Mesenchymal stem cell (in vitro differentiated cells and primary cell): Measurements from ENCODE around the gene RPL27A.

Experiments used
- DNase-seq: peaks from one replicate; pipeline ENCODE4 v3.0.0-alpha.2; 2013
- H2AFZ ChIP-seq: one replicate; pipeline ENCODE4 v1.6.1; 2013; ENCODE audit warnings: low read depth, mild to moderate bottlenecking, control low read depth, inconsistent platforms, low read length, moderate library complexity
- H2AK5ac ChIP-seq: 2 replicates; pipeline ENCODE4 v1.6.1; 2013; ENCODE audit warnings: low read length, moderate library complexity, mild to moderate bottlenecking, inconsistent platforms; ENCODE audit not compliant: severe bottlenecking
- H2BK120ac ChIP-seq: one replicate; pipeline ENCODE4 v1.6.1; 2013; ENCODE audit warnings: low read depth, mild to moderate bottlenecking, inconsistent platforms, low read length, moderate library complexity
- H2BK12ac ChIP-seq, 2 experiments: one replicate each; pipeline ENCODE4 v1.6.1; 2013; ENCODE audit warnings: inconsistent platforms in 2 of 2, low read length in 2 of 2, mild to moderate bottlenecking in 2 of 2, moderate library complexity in 2 of 2, control low read depth in 1 of 2
- H2BK15ac ChIP-seq: one replicate; pipeline ENCODE4 v1.6.1; 2013; ENCODE audit warnings: mild to moderate bottlenecking, low read depth, inconsistent platforms; ENCODE audit not compliant: poor library complexity, severe bottlenecking
- H2BK5ac ChIP-seq: 2 replicates; pipeline ENCODE4 v1.6.1; 2013; ENCODE audit warnings: low read depth, mild to moderate bottlenecking, low read length, control low read depth, inconsistent platforms; ENCODE audit not compliant: poor library complexity, severe bottlenecking
- H3K14ac ChIP-seq, 2 experiments: one replicate each; pipeline ENCODE4 v1.6.1; 2013; ENCODE audit warnings: inconsistent platforms in 2 of 2, low read length in 2 of 2, control low read depth in 1 of 2, mild to moderate bottlenecking in 1 of 2, moderate library complexity in 1 of 2
- H3K18ac ChIP-seq, 2 experiments: one replicate each; pipeline ENCODE4 v1.6.1; 2013; ENCODE audit warnings: inconsistent platforms in 2 of 2, low read length in 2 of 2, control low read depth in 1 of 2, low read depth in 1 of 2, mild to moderate bottlenecking in 1 of 2
- H3K23ac ChIP-seq, 2 experiments: one replicate each; pipeline ENCODE4 v1.6.1; 2013; ENCODE audit warnings: inconsistent platforms in 2 of 2, low read length in 2 of 2, mild to moderate bottlenecking in 2 of 2, moderate library complexity in 2 of 2, control low read depth in 1 of 2
- H3K27ac ChIP-seq: 2 replicates; pipeline ENCODE4 v1.5.1; 2013; ENCODE audit warnings: mild to moderate bottlenecking, moderate library complexity, low read length, control low read depth, inconsistent platforms; ENCODE audit not compliant: poor library complexity, severe bottlenecking
- H3K27me3 ChIP-seq, 2 experiments: 2 replicates each; pipeline versions ENCODE4 v1.6.1 to v1.7.0; 2013; ENCODE audit warnings: low read length in 2 of 2, mild to moderate bottlenecking in 2 of 2, moderate library complexity in 2 of 2, control low read depth in 1 of 2, inconsistent platforms in 1 of 2; ENCODE audit not compliant: control insufficient read depth in 1 of 2, insufficient read depth in 1 of 2
- H3K36me3 ChIP-seq, 2 experiments: 2 replicates each; pipeline versions ENCODE4 v1.6.1 to v1.7.0; 2013; ENCODE audit warnings: low read length in 2 of 2, control low read depth in 1 of 2, inconsistent platforms in 1 of 2, low read depth in 1 of 2, mild to moderate bottlenecking in 1 of 2; ENCODE audit not compliant: insufficient read depth in 2 of 2, control insufficient read depth in 1 of 2
- H3K4ac ChIP-seq, 2 experiments: one replicate each; pipeline ENCODE4 v1.6.1; 2013; ENCODE audit warnings: inconsistent platforms in 2 of 2, low read length in 2 of 2, mild to moderate bottlenecking in 2 of 2, moderate library complexity in 2 of 2, control low read depth in 1 of 2, low read depth in 1 of 2
- H3K4me1 ChIP-seq: 2 replicates; pipeline ENCODE4 v1.6.1; 2013; ENCODE audit warnings: low read depth, low read length, control low read depth; ENCODE audit not compliant: control insufficient read depth, insufficient read depth
- H3K4me2 ChIP-seq: 2 replicates; pipeline ENCODE4 v1.6.1; 2013; ENCODE audit warnings: low read length, mild to moderate bottlenecking, inconsistent platforms; ENCODE audit not compliant: poor library complexity, severe bottlenecking
- H3K4me3 ChIP-seq, 2 experiments: 2 replicates each; pipeline versions ENCODE4 v1.5.1 to v1.7.0; 2013; ENCODE audit warnings: low read length in 2 of 2, mild to moderate bottlenecking in 2 of 2, control low read depth in 1 of 2, low read depth in 1 of 2; ENCODE audit not compliant: insufficient read depth in 1 of 2
- H3K79me1 ChIP-seq: replicated peaks from 2 replicates; pipeline ENCODE4 v1.6.1; 2013; ENCODE audit warnings: mild to moderate bottlenecking, control low read depth, low read length, inconsistent platforms; ENCODE audit not compliant: poor library complexity, severe bottlenecking
- H3K9ac ChIP-seq: 2 replicates; pipeline ENCODE4 v1.7.0; 2013; ENCODE audit warnings: mild to moderate bottlenecking, low read length, moderate library complexity
- H3K9me3 ChIP-seq: 2 replicates; pipeline ENCODE4 v1.7.0; 2013; ENCODE audit warnings: mild to moderate bottlenecking, low read length; ENCODE audit not compliant: control insufficient read depth
- H4K8ac ChIP-seq: one replicate; pipeline ENCODE4 v1.6.1; 2013; ENCODE audit warnings: inconsistent platforms, mild to moderate bottlenecking, low read length, moderate library complexity
- H4K91ac ChIP-seq: one replicate; pipeline ENCODE4 v1.6.1; 2013; ENCODE audit warnings: mild to moderate bottlenecking, low read length, inconsistent platforms
- WGBS: methylation state at CpG from one replicate; pipeline ENCODE4 v1.1.7; 2013; ENCODE audit warnings: mixed read lengths; 5-methylcytosine and 5-hydroxymethylcytosine counted together

RPL27A gene

GRCh38 chr11:8732748-8733241 lies 50.2 kb downstream of the RPL27A start:
- Histone ChIP-seq H3K27me3 (no peaks in the 10 kb centered on the region), H3K36me3 (peaks cover 28 to 54% of the 10 kb centered on the region in 2 experiments), H2AFZ (no peak overlapping the region), H2BK12ac (peak overlapping the region in 1 of 2 experiments; percentile 55), H3K4me2 (no peak overlapping the region), H2BK120ac (no peak overlapping the region), H3K27ac (peak overlapping the region; percentile 36), H3K4me3 (no peak overlapping the region), H3K4me1 (peaks cover 17% of the 10 kb centered on the region), H3K18ac (peak overlapping the region; percentile 34 to 52), H3K9me3 (no peaks in the 10 kb centered on the region), H4K8ac (peak overlapping the region; percentile 73), H2AK5ac (no peak overlapping the region), H3K23ac (peak overlapping the region in 1 of 2 experiments; percentile 84), H3K9ac (peak overlapping the region; percentile 20), H2BK15ac (no peak overlapping the region), H3K14ac (no peak overlapping the region), H3K79me1 (peaks cover 39% of the 10 kb centered on the region), H4K91ac (peak overlapping the region; percentile 14), H3K4ac (peak overlapping the region in 1 of 2 experiments; percentile 35), H2BK5ac (no peak overlapping the region)
- peak; percentile 75 for DNase-seq
- WGBS = 52% methylated on average over 7 of the region's 7 CpGs

DNA sequence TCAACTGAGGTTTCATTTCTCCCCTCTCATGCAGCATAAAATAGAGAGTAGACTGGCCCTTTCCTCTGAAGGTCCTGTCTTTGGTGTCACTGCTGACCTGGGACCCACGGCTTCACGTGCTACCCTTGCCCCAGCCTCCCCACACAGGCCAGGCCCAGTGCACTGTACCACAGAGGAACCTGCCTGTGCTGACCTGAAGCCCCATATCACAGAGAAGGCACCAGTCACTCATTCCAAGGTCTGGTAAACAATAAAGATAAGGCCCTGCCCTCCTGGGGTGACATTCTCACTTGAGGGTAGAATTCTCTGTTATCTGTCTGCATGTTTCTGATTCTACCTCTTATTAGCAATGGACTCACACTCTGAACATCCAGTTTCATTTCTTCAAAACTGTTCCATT lies 51.3 kb downstream of the RPL27A start:
- no peak overlapping the region for H3K23ac ChIP-seq

DNA sequence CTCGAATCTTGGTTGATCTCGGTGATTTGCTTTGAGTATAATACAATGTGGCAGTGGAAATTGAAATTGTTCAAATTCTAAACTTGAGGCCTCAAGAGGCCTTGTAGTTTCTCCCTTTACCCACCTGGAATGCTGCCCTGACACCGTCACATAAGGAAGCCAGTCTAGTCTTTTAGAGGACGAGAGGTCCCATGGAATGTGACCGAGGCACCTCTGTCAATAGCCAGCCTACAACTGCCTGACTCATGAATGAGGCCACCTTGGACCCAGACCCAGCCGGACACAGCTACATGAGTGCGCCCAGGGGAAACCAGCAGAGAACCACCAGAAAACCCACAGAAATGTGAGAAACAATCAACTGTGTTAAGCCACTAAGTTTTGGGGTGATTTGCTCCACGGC lies 52.5 kb downstream of the RPL27A start:
- Histone ChIP-seq H3K14ac (no peak overlapping the region), H2BK12ac (no peak overlapping the region), H3K79me1 (peaks cover 45% of the 10 kb centered on the region), H2AK5ac (no peak overlapping the region), H3K4ac (no peak overlapping the region), H3K27ac (no peak overlapping the region), H4K91ac (no peak overlapping the region), H3K9me3 (no peaks in the 10 kb centered on the region), H2BK120ac (no peak overlapping the region), H3K36me3 (peaks cover 28 to 54% of the 10 kb centered on the region in 2 experiments), H4K8ac (peak overlapping the region; percentile 15), H2AFZ (no peak overlapping the region), H3K23ac (no peak overlapping the region), H3K4me2 (no peak overlapping the region), H2BK5ac (no peak overlapping the region), H3K4me1 (peaks cover 12% of the 10 kb centered on the region), H3K18ac (no peak overlapping the region), H3K9ac (no peak overlapping the region), H3K4me3 (no peak overlapping the region), H2BK15ac (no peak overlapping the region), H3K27me3 (no peaks in the 10 kb centered on the region)
- WGBS = 95% methylated on average over 8 of the region's 8 CpGs
- DNase-seq = no peak

More for the DNA sequence above, 51.3 kb downstream of the RPL27A start:
- no peaks in the 10 kb centered on the region for H3K9me3 ChIP-seq
- H2BK120ac ChIP-seq = no peak overlapping the region
- peak overlapping the region; percentile 6 for H2BK15ac ChIP-seq
- no peak overlapping the region for H2AK5ac ChIP-seq
- H3K36me3 ChIP-seq = peaks cover 32 to 57% of the 10 kb centered on the region in 2 experiments
- H2BK5ac ChIP-seq = no peak overlapping the region
- H3K4me2 ChIP-seq = no peak overlapping the region
- H3K27ac ChIP-seq = no peak overlapping the region
- H3K4me1 ChIP-seq = peaks cover 12% of the 10 kb centered on the region
- 85% methylated on average over 2 of the region's 2 CpGs for WGBS
- H3K14ac ChIP-seq = peak overlapping the region in 1 of 2 experiments; percentile 19
- no peak overlapping the region for H2AFZ ChIP-seq
- no peak for DNase-seq
- no peaks in the 10 kb centered on the region for H3K27me3 ChIP-seq
- no peak overlapping the region for H4K91ac ChIP-seq
- no peak overlapping the region for H3K9ac ChIP-seq
- no peak overlapping the region for H3K4me3 ChIP-seq
- H3K18ac ChIP-seq = peak overlapping the region in 1 of 2 experiments; percentile 13
- H3K79me1 ChIP-seq = peaks cover 45% of the 10 kb centered on the region
- H2BK12ac ChIP-seq = peak overlapping the region; percentile 27 to 28
- peak overlapping the region; percentile 19 for H4K8ac ChIP-seq
- H3K4ac ChIP-seq = no peak overlapping the region

- Histone ChIP-seq H3K4ac (no peak overlapping the region), H3K23ac (no peak overlapping the region), H3K36me3 (peaks cover 24 to 66% of the 10 kb centered on the region in 2 experiments), H4K8ac (no peak overlapping the region), H3K27ac (no peak overlapping the region), H2AK5ac (no peak overlapping the region), H3K79me1 (peaks cover 47% of the 10 kb centered on the region), H2BK12ac (no peak overlapping the region), H3K9me3 (no peaks in the 10 kb centered on the region), H3K18ac (no peak overlapping the region), H3K14ac (no peak overlapping the region), H3K4me3 (peak overlapping the region in 1 of 2 experiments; percentile 34), H2AFZ (no peak overlapping the region), H2BK15ac (no peak overlapping the region), H3K4me1 (no peaks in the 10 kb centered on the region), H3K27me3 (no peaks in the 10 kb centered on the region), H3K4me2 (no peak overlapping the region), H2BK120ac (no peak overlapping the region), H2BK5ac (no peak overlapping the region), H4K91ac (peak overlapping the region; percentile 35), H3K9ac (no peak overlapping the region)
- no peak for DNase-seq
- WGBS = 100% methylated on average over 2 of the region's 2 CpGs
These were observed 56.8 kb downstream of the RPL27A start for GRCh38 chr11:8739309-8739793.
